Hematopoietic multipotent progenitor cell treated with erythropoietin and hydrocortisone succinate and interleukin-3 and kit ligand, for 15 days (in vitro differentiated cells): Measurements from ENCODE around the gene THSD7A.

Experiments used
- DNase-seq: peaks from one replicate; pipeline ENCODE4 v3.0.0-alpha.2; 2015; ENCODE audit warnings: low spot score

THSD7A gene

DNA sequence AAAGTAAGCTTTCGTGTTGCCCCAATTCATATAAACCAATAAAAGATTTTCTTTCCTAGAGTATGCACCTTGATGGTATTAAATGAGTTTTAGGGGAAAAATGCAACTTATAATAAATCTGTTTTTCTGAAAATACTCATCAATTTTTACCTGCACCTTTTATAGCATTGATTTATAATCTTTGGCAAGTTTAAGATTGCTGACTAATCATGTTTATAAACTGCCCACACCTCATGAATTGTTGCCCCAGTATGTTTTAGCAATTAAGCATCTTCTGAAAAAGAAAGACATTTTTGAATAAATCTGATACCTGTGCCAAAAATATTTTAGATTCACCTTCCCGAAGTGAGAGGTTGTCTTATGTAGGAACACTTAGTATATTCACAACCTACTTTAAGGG is 420.0 kb downstream of the THSD7A start:
- no peak for DNase-seq

DNA sequence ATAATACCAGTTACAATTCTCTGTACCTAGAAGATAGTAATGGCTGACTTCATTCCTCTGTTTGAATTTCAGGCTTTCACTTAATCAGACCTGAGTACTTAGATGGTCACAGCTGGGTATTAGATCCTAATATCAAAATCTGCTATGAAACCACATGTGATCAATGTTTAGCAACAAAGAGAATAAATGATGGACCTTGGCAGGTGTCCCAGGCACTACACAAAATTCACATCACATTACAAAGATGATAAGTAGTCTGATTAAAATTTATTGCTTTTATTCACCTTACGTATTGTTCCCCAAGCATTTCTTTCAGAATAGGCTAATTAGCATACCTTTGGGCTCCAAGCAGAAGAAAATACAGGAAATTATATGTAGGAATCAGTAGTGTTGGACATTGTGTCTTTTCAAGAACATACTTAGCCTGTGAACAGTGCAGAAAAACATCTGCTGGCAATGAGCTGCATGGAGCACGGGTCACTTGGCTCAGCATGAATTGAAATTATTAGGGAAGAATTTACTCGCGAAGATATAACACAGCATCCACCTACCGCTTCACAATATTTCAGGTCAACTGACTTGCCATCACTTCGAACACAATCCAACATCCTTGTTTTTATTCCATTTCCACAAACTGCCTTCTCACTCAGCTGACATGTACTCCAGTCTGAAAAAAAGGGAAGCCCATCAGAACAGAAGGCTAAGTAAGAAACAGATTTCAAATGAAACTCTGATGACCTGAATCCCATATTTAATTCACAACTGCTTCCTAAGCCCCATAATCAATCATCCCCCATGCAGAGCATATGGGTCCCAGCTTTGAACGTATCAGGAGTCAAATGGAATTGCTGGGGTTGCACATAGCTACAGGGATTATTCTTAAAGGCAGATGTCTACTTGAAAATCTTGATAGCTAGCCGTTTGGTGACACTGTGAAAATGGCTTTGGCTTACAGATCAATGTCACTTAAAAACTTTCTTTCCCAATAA is 421.0 kb downstream of the THSD7A start:
- no peak for DNase-seq

DNA sequence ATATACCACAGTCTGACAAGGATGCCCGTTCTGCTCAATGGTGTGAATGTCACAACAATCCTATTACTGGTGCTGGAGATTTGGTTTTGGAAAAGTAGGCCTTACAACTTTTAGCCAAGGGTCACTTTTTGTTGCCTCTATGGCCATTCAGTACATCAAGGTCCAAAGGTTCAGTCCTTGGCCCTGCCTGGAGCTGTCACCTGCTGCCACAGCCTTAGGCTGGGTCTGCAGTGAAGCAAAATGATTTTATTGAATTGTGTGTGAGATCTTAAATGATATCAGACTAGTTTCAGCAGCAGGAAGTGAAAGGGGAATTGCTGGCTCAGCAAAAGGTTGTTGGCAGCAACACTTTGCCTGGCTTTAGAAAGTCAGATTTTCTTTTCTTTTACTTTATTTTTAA is 427.6 kb downstream of the THSD7A start:
- DNase-seq = no peak

DNA sequence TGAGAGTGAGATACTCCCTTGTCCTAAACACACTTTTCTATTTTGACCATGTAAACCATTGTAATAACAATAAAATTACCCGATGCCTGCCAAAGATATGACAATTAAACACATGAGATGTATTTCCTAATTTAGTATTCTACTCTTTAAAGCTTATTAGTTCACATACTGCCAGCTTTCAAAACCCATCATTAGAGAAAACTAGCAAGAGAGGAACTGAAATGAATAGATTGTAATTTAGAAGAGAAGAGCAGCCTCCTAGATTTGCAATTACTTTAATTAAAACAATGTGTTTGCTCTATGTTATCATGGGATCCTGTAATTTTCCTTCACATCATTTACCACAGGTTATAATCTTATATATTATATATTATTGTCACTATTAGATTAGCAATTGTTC is 428.2 kb downstream of the THSD7A start:
- no peak for DNase-seq

DNA sequence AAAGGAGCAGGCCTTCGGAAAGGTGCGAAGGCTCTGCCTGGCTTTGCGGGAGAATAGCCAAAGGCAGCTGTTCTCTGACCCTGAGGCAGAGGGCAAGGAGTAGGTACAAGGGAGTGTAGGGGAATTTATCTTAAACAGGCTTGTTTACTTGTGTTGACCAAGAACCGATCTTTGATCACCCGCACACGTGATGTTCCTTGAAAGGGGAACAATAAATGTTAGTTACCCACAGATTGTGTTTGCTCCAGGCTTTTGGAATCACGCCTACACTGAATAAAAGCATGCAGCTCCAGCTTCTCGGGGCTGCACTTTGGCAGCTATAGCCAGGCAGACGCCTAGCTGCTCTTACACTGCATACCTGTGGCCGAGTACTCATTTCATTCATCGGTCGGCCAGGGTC is 437.6 kb downstream of the THSD7A start:
- DNase-seq = no peak

DNA sequence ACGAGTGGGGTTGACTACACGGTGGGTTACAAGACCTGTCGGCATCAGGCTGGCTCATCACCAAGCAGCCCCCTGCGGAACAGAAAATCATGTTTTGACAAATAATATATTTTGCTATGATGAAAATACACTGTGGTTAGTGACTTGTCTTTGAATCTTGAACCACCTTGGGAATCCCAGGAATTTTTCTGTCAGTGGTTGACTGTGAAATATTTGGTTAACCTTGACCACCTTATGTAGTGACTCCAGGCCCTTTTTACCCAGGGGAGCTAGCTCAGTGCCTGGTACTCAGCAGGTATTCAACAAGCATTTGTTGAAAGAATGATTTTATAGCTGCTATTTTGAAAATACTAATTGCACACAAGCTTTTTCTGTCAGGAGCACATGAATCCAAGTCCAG is 452.4 kb downstream of the THSD7A start:
- DNase-seq = no peak

DNA sequence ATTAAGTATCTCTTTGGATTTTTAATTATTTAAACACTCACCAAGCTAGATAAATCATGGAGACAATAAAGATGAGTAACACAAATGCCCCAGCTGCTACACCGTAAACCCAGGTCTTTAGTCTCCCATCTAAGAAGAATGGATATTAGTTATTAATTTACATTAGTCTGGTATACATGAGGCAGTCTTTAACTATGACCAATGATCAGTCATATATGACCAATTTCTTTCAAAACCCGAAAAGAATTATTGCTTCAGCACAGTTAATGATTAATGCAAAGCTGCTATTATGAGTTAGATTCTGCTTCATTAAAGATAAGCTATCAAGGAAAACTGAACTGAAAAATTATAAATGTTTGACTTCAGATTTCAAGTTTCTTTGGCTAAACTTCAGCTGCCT is 455.5 kb downstream of the THSD7A start:
- no peak for DNase-seq

DNA sequence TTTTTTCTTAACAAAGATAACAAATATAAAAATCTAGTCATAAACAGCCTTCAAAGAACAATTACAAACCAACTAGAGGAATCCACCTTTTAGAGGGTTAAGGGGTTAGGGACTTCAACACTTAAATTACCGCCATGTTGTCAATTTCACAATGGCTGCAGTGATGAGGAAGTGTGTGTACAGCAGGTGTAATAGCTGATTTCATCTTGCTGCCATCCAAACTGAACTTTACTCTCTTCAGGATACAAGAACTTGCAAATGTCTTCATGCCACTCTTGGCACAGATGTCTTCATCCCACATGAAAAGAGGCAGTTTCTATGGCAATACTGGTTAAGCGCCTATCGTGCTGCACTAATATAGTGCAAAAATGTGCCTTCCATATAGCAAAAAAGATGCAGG is 457.4 kb downstream of the THSD7A start:
- no peak for DNase-seq

DNA sequence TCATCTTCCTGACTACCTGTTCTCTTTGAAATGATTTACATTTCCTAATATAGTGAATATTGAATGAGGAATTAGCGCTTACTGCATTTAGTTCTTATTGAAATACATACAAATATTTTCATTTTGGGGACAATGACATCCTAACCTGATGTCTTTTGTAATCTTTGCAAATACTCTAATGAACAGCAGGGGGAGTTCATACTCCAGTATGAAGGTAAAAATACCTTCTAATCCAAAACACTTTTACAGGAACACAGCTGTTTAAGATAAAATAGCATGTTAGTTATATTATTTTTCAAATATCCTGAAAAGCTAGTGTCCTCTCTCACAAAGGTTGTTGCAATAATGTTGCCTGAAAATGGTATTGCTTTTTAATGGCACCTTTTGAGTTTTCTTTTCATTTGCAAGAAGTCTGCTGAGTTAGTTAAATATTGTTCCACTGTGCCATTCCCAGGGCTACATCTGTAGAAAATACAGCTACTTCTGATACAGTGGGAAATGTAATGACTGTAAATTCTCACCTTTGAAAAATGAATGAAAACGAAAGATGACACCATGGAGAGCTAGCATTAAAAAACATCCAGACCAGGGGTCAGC is 458.4 kb downstream of the THSD7A start:
- DNase-seq = no peak

DNA sequence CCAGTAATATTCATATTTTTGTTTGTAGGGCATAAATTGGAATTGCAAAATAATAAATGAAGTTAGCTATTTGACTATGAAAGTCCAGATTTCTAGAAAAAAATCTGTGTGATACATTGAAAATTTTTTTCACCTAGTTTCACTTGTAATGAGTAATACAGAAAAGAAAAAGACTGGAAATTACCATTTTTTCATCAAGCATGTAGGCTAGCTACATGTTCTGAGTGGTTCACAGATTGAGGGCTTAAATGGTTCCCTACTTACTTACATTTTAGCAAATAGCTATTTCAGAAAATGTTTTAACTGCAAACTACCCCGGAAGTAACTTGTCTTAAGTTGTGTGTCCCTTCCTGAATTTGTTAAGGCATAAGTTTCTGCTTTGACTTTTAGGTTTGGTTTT is 462.3 kb downstream of the THSD7A start:
- no peak for DNase-seq

DNA sequence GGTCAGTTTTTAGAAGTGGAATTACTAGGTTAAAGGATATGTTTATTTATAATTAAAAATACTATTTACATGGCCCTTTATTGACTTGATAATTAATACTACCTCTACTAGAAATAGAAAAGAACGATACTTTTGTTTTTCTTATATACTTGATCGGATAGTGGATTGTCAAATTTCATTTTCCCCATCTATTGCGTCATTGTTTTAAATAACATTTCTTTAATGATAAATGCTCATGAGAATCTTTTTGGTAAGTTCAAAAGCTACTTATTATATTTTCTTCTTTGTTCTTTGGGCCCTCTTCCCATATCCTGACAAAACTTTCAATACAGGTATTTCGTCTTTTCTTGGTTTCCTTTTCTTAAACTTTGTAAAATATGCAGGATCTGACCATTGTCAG is 465.9 kb downstream of the THSD7A start:
- no peak for DNase-seq

DNA sequence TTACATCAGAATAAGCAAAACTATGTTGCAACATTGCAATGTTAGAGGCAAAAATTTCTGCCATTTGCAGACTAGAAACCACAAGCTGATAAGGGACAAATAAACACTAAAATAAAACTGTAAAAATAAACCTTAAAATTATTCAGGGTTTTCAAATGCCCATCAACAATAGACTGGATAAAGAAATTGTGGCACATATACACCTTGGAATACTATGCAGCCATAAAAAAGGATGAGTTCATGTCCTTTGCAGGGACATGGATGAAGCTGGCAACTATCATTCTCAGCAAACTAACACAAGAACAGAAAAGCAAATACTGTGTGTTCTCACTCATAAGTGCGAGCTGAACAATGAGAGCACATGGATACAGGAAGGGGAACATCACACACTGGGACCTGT is 473.4 kb downstream of the THSD7A start:
- no peak for DNase-seq

DNA sequence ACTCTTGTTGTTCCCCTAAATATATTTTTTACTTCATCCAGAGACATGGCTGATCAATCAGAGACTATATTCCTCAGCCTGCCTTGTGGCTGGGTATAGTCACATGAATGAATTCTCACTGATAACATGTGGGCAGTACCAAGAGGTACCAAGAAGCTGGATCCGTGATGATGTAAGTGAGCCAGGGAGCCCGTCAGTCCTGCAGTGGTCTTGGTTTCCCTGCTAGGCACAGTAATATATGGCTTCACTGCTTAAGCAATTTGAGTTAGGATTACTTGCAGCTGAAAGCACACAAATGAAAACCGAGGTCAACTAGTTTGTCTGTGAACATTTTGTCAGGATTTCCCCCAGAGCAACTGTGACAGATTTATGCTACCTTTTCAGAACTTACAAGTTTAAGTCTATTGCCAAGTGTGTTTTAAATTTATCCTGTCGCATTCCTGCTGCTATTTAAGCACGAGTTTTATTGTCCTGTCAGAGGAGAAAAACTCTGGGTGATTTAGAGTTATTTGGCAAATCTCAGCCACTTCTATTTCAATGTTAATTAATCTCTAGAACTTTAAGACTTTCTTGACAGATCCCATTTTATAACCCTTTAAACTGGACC is 476.5 kb downstream of the THSD7A start:
- no peak for DNase-seq

DNA sequence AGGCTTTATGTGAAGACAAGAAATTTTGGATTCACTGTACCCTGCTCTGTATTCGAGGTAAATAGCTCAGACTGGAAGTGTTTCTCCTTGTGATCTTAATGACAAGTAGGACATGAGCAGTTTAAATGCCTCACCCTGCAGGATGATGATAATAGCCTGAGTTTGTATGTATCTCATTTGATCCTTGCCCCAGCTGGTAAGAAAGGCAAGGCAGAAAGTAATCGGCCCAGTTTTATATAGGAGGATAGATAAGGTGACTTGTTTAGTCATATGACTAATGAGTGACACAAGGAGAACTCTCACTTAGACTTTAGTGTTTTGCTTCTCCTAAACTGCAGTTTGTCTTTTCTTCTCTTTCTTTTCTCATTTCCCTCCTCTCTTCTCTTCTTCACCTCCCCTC is 485.7 kb downstream of the THSD7A start:
- peak; percentile 8 for DNase-seq

DNA sequence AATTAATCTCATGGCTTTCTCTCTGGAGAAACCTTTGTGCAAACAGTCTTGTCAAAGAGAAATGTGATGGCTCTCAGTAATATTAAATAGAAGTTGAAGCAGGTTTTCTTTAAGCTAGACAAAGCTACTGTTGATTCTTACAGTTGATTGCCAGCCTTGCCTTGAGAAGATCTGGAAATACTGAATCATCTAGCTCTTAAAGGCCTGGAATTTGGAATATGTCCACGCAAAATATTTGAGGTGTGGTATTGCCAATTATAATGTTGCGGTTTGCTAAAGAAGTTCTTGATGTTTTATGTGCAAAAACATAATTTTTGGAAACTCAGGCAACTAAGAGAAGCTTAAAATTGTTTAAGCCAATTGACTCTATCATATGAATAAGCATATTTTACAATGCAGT is 486.4 kb downstream of the THSD7A start:
- DNase-seq = no peak

DNA sequence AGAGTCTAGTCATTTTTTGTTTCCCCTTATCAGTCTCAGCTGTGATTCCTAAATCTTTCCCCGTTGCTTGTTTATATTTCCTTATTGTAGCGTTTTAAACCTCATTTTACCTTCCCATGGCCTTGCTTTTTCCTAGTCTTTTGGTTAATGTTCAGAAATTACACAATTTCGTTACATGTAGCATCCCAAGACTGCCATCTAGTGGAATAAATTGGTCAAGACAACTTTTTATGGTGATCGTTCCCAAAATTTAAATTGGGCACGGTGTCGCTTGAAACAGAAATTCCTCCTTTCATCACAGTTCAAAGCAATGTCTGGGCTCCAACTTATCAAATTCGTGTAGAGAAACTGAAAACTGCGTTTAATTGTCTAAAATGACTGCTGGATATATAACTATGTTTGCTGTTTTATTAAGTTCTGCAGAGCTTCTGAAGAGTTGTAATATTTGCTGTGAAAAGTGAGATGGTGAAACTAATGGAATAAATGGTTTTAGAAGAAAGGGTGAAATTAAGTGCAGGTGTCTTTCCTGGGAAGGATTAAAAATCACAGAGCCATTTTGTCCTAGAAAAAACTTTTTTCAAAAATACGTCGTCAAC is 488.1 kb downstream of the THSD7A start:
- DNase-seq = peak; percentile 61

DNA sequence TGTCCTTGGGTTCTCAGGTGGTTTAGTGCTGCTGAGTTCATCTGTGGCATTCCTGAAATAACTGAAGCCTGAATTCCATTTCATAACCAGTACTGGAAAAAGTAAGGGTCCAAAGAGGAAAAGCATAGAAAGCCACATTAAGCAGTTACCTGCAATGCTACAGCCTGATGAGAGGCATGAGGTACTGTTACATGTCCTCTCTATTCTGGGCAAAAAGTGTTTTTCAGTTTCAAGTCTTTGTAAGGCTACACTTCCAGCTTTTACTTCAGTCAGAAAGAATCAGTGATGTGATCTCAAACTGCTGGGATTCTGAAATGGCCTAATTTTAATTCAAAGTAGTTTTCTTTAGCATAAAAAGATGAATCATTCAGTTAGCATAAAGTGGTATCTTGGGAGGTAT is 488.9 kb downstream of the THSD7A start:
- DNase-seq = no peak

DNA sequence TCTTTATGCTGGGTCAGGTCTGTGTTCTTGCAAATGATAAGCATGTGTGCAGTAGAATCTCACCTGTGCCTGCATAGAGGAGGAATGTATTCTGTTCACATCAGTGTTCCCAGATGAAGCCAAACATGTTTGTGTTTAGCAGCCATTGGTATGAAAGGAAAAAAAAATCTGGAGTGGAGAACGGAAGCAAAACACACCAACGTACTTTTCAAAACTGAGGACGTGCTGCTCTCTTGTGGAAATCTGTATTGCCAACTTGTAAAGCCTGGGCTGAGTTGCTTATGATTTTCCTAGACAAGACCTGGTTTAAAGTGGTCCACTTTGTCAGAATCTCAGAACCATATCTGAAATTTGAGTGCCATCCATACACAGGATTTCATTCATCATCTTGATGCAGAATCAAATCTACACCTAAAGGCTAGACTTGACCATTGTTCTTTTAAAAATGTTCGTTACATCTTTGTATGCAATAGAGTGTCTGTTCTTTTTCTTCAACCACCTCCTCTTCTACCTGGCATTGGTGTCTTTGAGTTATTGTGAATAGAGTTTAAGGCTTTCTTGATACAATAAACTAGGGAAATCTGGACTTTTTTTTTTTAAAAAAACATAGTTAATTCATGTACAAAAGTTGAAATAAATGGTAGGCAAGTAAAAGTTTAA is 490.6 kb downstream of the THSD7A start:
- peak; percentile 5 for DNase-seq

DNA sequence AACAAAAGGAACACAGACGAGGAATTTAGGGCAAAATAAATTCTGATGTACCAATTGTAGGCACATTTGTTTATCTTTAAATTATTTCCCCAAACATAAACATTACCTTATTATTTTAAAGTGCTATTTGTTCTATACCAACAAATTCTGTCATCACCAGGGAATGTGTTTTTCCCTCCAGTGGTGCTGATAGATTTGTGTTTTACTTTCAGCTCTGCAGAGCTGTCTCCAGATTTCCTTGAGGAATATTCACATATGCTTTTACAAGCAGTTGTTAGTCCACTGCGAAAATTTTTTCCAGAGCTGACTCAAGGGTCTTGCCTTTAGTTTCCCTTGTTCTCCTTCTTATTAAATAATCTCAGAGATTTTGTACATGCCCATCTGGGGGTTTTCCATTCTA is 495.6 kb downstream of the THSD7A start:
- no peak for DNase-seq

DNA sequence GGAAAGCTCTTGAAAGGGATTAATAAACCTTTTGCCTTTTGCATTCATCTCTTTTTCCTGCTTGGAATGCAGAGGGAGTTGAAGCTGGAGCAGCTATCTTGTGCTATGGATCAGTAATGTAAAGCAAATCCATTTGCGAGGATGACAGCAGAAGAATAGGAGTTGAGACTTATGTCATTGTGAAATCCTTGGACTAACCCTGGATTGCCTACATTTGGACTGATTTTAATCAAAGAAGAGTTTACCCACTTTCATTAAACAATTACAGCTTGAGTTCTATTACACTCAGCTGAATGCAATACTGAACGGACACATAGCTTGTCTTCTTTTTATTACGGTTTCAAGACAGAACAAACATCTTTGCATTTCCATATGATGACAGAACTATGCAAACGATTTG is 496.1 kb downstream of the THSD7A start:
- no peak for DNase-seq

DNA sequence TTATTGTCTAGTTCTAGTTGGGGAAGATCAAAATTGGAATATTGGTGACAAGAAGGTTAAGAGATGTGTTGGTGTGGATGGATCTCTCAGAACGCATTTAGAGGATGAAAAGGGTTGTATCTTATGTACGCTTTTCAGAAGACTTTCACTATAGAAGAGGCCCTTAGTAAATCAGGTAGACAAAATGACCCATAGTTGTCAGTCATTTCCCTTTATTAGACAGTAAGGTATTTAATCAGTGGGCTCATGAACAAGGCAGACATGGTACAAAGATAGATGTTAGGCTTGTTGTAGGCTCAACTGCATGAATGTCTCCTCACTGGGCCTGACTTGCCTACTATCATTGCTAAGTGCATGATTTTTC is 499.2 kb downstream of the THSD7A start:
- no peak for DNase-seq

DNA sequence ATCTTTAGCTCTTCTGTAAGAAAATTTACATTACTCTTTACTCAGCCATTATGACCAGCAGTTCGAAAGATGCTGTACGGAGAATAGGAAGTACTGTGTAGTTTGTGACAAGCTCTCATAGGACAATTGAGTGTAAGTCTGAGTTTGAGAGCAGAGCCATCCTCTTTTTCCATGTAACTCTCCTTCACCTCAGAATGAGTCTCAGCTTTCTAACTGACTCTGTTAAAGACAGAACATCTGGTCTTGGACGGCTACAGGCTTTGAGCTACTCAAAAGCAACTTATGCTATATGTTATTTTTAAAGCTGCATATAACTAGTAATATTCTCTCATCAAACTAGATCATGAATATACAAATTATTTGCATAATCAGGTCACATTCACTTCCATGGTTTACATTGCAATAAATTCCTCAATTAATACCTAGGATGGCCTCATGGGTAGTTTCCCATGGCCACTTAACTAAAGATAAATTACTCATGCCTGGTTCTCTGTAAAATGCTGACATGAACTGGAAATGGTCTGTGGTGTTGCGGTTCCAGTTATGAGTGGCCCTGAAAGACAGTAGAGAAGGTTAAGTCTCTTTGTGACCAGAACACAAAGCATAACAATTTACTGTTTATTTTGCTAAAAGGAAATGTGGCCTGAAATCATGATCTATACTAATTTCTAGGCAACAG is 499.7 kb downstream of the THSD7A start:
- no peak for DNase-seq
